HG03097 (cell line): ENCODE measurements around the gene SEPHS2.
"Not testable (repeated sequence)": the region's sequence is repeated elsewhere in the genome, so short reads cannot be mapped to it uniquely, and the experiment has no call there.

Source experiments
- ATAC-seq: cut with Tn5 transposase; IDR thresholded peaks from one replicate; pipeline ENCODE4 v1.9.1; 2021; ENCODE audit not compliant: unreplicated experiment, low FRiP score

SEPHS2 gene, protein sequence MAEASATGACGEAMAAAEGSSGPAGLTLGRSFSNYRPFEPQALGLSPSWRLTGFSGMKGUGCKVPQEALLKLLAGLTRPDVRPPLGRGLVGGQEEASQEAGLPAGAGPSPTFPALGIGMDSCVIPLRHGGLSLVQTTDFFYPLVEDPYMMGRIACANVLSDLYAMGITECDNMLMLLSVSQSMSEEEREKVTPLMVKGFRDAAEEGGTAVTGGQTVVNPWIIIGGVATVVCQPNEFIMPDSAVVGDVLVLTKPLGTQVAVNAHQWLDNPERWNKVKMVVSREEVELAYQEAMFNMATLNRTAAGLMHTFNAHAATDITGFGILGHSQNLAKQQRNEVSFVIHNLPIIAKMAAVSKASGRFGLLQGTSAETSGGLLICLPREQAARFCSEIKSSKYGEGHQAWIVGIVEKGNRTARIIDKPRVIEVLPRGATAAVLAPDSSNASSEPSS

GRCh38 chr16:30445408-30446202, at the start of gene SEPHS2:
Gene SEPHS2 (minus strand): TSS chr16:30445874. CDS start chr16:30445727, 147 bp downstream.
- ATAC-seq = peak; percentile 83

DNA sequence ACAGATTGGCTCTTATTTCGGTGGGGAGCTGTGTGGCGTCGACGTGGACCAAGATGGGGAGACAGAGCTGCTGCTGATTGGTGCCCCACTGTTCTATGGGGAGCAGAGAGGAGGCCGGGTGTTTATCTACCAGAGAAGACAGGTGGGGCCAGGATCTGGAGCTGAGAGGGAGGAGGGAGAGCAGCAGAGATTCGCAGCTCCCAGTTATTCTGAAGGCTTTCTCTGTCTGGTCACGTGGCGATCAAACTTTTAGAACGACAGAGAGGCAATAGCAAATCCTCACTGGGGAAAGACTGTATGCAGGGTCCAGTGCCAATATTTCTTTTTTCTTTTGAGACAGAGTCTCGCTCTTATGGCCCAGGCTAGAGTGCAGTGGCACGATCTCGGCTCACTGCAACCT, 49.0 kb upstream of the SEPHS2 start:
- ATAC-seq = no peak

DNA sequence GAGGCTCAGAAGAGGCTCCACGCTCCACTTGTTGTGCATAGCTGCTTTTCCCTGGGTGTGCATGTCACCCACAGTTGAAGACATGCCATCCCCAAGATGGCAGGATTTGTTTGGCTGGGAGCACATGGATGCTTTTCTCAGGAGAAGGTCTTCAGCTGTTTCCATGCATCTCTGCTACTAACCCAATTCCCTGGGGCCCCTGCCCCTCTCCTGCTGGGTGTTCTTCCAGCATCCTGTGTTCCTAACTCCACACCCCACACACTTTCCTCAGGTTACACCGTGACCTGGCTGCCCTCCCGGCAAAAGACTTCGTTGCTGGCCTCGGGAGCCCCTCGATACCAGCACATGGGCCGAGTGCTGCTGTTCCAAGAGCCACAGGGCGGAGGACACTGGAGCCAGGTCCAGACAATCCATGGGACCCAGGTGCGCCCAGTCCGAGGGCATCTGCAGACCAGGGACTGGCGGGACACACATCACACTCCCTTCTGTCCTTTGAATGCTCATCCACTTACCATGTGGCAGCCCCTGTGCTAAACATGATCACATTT, 48.3 kb upstream of the SEPHS2 start:
- no peak for ATAC-seq

DNA sequence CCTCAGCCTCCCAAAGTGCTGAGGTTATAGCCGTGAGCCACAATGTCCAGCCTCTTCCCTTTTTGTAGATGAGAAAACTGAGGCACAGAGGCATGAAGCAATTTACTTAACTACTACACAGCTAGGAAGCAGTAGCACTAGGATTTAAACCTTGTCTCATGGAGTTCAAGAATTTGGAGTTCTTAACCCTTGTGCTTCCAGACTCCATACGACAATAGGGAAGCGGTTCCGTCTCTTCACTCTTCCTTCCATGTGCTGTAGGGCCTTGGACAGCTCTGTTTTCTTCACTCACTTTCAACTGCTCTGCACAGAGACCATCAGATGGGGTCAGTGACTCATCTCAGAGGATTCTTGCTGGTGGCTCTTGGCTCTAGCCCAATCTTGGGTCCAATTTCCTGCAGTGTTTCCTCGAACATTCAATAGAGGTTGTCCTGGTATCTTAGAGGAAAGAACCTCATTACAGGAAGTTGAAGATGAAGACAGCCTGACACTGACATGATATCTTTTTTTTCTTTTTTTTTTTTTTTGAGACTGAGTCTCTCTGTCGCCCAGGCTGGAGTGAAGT, 46.2 kb upstream of the SEPHS2 start:
- ATAC-seq = no peak

DNA sequence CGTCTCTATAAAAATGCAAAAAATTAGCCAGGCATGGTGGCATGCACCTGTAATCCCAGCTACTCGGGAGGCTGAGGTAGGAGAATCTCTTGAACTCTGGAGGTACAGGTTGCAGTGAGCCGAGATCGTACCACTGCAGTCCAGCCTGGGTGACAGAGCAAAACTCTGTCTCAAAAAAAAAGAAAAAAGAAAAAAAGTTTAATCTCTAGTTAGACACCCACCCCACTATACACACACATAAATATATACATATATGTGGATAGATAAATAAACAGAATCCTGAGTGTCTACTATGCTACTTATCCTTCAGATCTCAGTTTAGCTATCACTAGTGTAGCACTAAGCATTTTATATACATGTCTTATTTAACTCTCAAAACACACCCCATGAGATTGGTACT, 45.6 kb upstream of the SEPHS2 start:
- ATAC-seq = no peak

GRCh38 chr16:30490210-30490609, 44.5 kb upstream of the SEPHS2 start:
- no peak for ATAC-seq

GRCh38 chr16:30488764-30489605, 43.3 kb upstream of the SEPHS2 start:
- ATAC-seq = no peak

GRCh38 chr16:30485818-30486436, 40.3 kb upstream of the SEPHS2 start:
- no peak for ATAC-seq

DNA sequence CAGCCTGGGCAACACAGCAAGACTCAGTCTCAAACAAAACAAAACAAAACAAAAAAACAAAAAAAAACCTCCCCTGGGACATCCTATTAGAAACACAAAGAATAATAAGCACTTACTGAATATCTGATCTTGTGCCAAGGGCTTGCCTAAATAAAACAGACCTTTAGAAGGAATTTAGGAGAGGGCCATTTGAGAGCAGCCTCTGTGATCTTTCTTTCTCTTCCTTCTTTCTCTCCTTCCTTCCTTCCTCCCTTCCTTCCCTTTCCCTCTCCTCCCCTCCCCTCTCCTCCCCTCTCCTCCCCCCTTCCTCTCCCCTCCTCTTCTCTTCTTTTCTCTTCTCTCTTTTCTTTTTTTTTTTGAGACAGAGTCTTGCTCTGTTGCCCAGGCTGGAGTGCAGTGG, 39.2 kb upstream of the SEPHS2 start:
- ATAC-seq = no peak

DNA sequence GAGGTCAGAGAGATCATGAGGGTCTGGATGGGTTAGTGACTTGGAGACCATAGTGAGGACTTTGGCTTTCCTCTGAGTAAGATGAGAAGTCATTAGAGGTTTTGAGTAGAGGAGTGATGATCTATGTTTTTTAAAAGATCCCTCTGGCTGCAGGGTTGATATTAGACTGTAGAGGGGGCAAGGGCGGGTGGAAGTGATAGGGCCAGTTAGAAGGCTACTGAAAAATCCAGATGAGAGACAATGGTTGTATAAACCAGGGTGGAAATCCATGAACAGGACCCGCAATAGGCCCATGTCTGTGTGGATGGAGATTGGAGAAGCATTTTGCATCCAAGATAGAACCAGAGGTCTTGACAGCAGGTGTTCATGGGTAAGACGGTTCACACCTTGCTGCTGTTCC, 36.7 kb upstream of the SEPHS2 start:
- no peak for ATAC-seq

- no peak for ATAC-seq
Measured at GRCh38 chr16:30481381-30481780, 35.7 kb upstream of the SEPHS2 start.

DNA sequence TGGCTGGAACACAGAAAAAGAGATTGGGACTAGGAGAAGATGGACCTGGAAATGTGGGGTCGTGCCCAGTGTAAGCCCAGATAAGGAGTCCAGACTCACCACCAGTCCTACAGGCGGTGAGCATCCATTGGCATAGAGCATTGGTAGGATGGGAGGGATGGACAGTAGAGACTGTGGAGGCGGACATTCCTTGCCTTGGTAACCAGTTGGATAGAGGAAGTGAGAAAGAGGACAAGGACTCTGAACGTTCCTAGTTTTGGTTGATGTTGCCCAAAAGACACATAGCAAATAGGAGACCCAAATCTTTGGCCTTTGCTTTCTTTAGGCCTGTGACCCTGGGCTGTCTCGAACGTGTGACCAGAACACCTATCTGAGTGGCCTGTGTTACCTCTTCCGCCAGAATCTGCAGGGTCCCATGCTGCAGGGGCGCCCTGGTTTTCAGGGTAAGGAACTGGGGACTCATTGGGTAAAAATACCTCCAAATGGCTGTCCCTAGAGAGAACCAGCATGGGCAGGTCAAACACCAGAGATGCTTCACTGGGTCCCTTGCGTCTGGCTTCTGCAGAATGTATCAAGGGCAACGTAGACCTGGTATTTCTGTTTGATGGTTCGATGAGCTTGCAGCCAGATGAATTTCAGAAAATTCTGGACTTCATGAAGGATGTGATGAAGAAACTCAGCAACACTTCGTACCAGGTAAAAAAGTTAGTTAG, 33.2 kb upstream of the SEPHS2 start:
- ATAC-seq = no peak

- ATAC-seq = not testable (repeated sequence)
Measured at GRCh38 chr16:30477773-30478172, 32.1 kb upstream of the SEPHS2 start.

GRCh38 chr16:30476991-30477390, 31.3 kb upstream of the SEPHS2 start:
- ATAC-seq = no peak

GRCh38 chr16:30474684-30475083, 29.0 kb upstream of the SEPHS2 start:
- ATAC-seq = no peak

- no peak for ATAC-seq
Measured at GRCh38 chr16:30474074-30474452, 28.4 kb upstream of the SEPHS2 start.

DNA sequence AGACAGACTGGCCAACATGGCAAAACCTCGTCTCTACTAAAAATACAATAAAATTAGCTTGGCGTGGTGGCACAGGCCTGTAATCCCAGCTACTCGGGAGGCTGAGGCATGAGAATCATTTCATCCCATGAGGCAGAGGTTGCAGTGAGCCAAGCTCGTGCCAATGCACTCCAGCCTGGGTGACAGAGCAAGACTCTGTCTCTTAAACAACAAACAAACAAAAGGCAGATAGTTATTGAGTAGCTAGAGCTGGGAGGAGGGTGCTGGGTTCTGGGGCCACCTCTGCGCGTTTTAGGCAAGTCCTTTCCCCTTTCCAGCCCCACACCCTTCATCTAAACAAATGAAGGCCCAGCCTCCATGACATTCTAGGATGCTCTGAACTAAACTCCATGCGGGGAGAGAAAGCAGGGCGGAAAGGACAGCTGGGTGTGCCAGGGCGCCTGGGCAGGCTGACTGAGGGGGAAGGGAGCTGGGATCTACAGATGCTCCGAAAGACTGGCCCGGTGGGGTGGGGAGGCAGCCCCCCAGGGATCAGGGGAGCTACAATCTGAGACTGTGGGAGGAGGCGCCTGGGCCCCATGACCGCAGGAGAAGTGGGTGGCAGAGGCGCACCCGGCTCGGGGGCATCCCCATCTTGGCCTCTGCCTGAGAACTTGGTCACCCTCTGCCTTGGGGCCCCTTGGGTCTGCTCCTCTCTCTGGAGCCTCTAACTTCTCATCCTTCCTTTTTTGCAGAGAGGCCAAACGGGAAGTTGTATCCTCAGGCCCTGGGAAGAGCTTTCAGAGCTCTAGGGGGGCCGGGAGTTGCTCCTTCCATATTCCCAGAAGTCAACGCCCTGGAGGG, 27.8 kb upstream of the SEPHS2 start:
- no peak for ATAC-seq

DNA sequence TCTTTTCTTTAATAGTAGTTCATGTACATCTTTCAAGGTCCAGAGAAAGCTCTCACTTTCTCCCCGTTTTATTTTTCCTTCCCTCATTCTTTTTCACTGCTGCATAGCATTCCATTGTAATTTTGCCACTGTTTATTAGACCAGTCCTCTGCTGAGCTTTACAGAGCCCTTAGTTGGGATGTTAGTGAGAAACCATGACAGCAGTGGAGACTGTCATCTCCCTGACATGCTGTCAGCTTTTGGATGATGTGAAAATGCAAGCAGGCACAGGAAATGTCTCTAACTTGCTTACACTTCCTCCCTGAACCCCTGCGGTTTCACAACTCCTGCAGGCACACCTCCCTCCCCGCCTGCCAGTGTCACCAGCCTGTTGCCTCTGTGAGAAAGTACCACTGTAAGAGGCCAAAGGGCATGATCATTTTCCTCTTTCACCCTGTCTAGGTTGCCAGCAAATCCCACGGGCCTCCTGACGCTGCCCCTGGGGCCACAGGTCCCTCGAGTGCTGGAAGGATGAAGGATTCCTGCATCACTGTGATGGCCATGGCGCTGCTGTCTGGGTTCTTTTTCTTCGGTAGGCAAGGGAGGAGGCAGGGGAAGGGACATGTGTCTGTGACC, 26.8 kb upstream of the SEPHS2 start, which contains the start of gene ITGAL:
ITGAL (plus strand) TSS at position 415 of the 615 bp plus-strand sequence; CDS start at position 511, 96 bp downstream.
- peak; percentile 57 for ATAC-seq
